GM18508 (cell line): Measurements from ENCODE around the gene FAM216B.

Experiments used
- ATAC-seq: cut with Tn5 transposase; IDR thresholded peaks from one replicate; pipeline ENCODE4 v1.9.1; 2021; ENCODE audit warnings: moderate number of reproducible peaks; ENCODE audit not compliant: insufficient read depth, unreplicated experiment

Gene FAM216B

GRCh38 chr13:42820451-42820850, 39.1 kb downstream of the FAM216B start:
- no peak for ATAC-seq

GRCh38 chr13:42821437-42821836, 40.1 kb downstream of the FAM216B start:
- ATAC-seq = no peak

- ATAC-seq = no peak
Measured at GRCh38 chr13:42832341-42833096, 51.1 kb downstream of the FAM216B start.

GRCh38 chr13:42834946-42835345, 53.6 kb downstream of the FAM216B start:
- no peak for ATAC-seq

GRCh38 chr13:42836930-42837690, 55.7 kb downstream of the FAM216B start:
- ATAC-seq = no peak
